Activated B cell treated with CpG ODN at 0.5 μM for 24 hours (primary cell): ENCODE results near the gene GIPC2. TPM values are rescaled to one million over a fixed set of nuclear protein-coding genes. Genes with fewer than 3 reads are reported as not detected.

ENCODE experiments used
- ATAC-seq: fragments of 200-7000 bp; cut with Tn5 transposase; one replicate; pipeline ENCODE4 v1.10.0; 2021; ENCODE audit warnings: low read depth, mild to moderate bottlenecking, moderate library complexity
- CTCF ChIA-PET: fragments of 350-600 bp; sonication (Branson Sonifier 250); formaldehyde crosslinking; loops from one replicate; lab custom pipeline; 2021; ENCODE audit warnings: antibody characterized with exemption; lab: Charles Lee
- POLR2A ChIA-PET: fragments of 350-600 bp; sonication (Branson Sonifier 250); formaldehyde crosslinking; loops from one replicate; lab custom pipeline; 2021; ENCODE audit warnings: antibody characterized with exemption; lab: Charles Lee
- DNase-seq: peaks from one replicate; pipeline ENCODE4 v3.0.0; 2022
- H3K27ac Mint-ChIP-seq: one replicate; pipeline ENCODE4 v1.8.0; 2020; ENCODE audit warnings: mixed read lengths
- H3K27me3 Mint-ChIP-seq: one replicate; pipeline ENCODE4 v1.8.0; 2021; ENCODE audit warnings: mixed read lengths
- H3K36me3 Mint-ChIP-seq: one replicate; pipeline ENCODE4 v1.8.0; 2021; ENCODE audit warnings: low read depth, mixed read lengths
- H3K4me1 Mint-ChIP-seq: one replicate; pipeline ENCODE4 v1.8.0; 2021; ENCODE audit warnings: mixed read lengths
- H3K4me3 Mint-ChIP-seq: one replicate; pipeline ENCODE4 v1.8.0; 2020; ENCODE audit warnings: mild to moderate bottlenecking, mixed read lengths
- H3K9me3 Mint-ChIP-seq: one replicate; pipeline ENCODE4 v1.8.0; 2020; ENCODE audit warnings: mixed read lengths
- intact Hi-C: fragments of 100-400 bp; cut with micrococcal nuclease; formaldehyde crosslinking; loops from one replicate; pipeline ENCODE4 v1.15.1; 2024
- total RNA-seq: library from RNA; stranded (reverse); gene quantifications from 2 replicates; pipeline ENCODE4 v1.2.3, GENCODE V29; 2022
- TF ChIP-seq, protein P1 (sequence below): fragments of 200-600 bp; IDR thresholded peaks from one replicate; pipeline ENCODE4 v1.8.0; 2022; ENCODE audit warnings: antibody characterized with exemption, mild to moderate bottlenecking

The GIPC2 gene
- total RNA-seq, 1 donor from 2014 or later: not detected

DNA sequence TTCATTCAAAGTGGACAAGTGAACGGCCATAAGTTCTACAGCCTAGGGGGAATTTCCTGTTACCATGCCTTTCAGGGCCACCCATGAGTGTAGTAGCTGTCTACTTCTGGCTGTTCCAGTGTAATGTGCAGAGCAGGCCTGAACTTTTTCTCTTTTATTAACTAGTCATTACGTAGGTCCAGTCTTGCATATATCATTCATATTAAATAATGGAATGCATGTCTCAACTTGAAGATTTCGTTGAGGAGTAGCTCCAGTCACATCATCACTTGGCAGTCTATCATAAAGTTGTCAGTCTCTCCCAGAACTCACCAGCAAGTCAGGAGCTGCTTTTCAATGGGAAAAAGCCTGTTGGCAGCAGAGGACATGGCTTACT, 12.0 kb upstream of the GIPC2 start:
- Mint-ChIP-seq H3K27ac (no peak overlapping the region), H3K27me3 (no peaks in the 10 kb centered on the region), H3K36me3 (no peaks in the 10 kb centered on the region), H3K9me3 (no peaks in the 10 kb centered on the region), H3K4me1 (no peaks in the 10 kb centered on the region), H3K4me3 (no peak overlapping the region)
- DNase-seq (no peak), ATAC-seq (no peak)
- ChIA-PET POLR2A (no interaction called here), CTCF (no interaction called here)
- intact Hi-C loops: no loop called here
- TF ChIP-seq, protein P1, sequence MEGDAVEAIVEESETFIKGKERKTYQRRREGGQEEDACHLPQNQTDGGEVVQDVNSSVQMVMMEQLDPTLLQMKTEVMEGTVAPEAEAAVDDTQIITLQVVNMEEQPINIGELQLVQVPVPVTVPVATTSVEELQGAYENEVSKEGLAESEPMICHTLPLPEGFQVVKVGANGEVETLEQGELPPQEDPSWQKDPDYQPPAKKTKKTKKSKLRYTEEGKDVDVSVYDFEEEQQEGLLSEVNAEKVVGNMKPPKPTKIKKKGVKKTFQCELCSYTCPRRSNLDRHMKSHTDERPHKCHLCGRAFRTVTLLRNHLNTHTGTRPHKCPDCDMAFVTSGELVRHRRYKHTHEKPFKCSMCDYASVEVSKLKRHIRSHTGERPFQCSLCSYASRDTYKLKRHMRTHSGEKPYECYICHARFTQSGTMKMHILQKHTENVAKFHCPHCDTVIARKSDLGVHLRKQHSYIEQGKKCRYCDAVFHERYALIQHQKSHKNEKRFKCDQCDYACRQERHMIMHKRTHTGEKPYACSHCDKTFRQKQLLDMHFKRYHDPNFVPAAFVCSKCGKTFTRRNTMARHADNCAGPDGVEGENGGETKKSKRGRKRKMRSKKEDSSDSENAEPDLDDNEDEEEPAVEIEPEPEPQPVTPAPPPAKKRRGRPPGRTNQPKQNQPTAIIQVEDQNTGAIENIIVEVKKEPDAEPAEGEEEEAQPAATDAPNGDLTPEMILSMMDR: no peak

DNA sequence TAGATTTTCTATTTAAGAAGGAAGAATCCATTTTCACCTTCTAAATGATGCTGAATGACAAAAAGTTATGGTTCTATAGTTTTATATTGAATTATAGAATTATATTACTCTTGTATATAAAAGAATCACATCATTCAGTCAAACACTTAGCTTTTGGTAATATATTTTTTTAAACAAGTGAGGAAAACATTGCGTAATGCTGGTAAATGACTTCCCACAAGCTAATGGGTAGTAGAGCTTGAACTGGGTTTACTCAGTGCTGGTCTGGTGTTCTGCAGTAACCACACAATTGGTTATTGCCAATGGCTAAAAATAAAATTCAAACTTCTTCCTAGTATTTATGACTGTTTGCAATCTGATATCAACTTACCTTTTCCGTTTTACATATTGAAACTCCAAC, 10.6 kb upstream of the GIPC2 start:
- ChIA-PET POLR2A (no interaction called here), CTCF (no interaction called here)
- no peak for DNase-seq
- intact Hi-C loops: no loop called here
- H3K4me3 Mint-ChIP-seq: no peak overlapping the region
- no peak overlapping the region for H3K27ac Mint-ChIP-seq
- no peaks in the 10 kb centered on the region for H3K27me3 Mint-ChIP-seq
- H3K36me3 Mint-ChIP-seq: no peaks in the 10 kb centered on the region
- H3K4me1 Mint-ChIP-seq: no peaks in the 10 kb centered on the region
- no peak for ATAC-seq
- TF ChIP-seq, protein P1: no peak
- H3K9me3 Mint-ChIP-seq: no peaks in the 10 kb centered on the region

DNA sequence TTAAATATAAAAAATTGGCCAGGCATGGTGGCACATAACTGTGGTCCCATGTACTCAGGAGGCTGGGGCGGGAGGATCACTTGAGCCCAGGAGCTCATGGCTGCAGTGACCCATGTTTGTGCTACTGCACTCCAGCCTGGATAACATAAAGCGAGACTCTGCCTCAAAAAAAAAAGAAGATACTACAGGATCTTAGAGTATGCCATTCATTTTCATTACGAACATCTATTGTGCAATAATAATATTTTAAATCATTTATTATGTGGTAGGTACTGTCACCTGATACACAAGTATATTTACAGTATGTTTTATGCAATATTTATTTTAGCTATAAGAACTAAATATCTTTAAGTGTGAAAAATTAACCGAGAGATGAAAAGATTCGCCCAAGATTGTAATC, 9.3 kb upstream of the GIPC2 start:
- POLR2A ChIA-PET: no interaction called here
- TF ChIP-seq, protein P1: no peak
- CTCF ChIA-PET: no interaction called here
- Mint-ChIP-seq H3K27ac (no peak overlapping the region), H3K27me3 (no peaks in the 10 kb centered on the region), H3K4me1 (peaks cover 6% of the 10 kb centered on the region), H3K4me3 (no peak overlapping the region), H3K36me3 (no peaks in the 10 kb centered on the region), H3K9me3 (no peaks in the 10 kb centered on the region)
- ATAC-seq (no peak), DNase-seq (no peak)
- intact Hi-C loops: no loop called here

DNA sequence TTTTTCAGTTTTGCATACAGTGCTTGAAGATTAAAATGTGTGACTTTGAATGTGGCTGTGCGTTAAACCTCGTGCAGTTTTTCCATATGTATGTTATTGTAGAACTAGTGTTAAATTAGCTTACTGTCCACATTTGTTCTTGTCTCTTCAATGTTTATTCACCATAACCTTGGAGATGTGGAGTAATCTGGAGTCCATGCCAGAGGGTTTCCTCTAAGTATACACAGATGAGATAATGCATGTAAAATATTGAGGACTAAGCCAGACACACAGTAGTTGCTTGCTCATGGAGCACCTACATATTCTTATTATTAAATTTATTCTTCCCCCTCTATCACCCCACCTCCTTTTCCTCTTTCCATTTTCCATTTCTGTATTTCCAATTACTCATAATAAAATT, 7.7 kb upstream of the GIPC2 start:
- peaks cover 6% of the 10 kb centered on the region for H3K4me1 Mint-ChIP-seq
- TF ChIP-seq, protein P1: no peak
- POLR2A ChIA-PET: no interaction called here
- CTCF ChIA-PET: interaction anchor here (0.5 kb wide), 1 partner anchor 311 kb away, joined by 3 read pairs; no protein-coding TSS in a partner anchor
- ATAC-seq (no peak), DNase-seq (no peak)
- no peak overlapping the region for H3K27ac Mint-ChIP-seq
- H3K4me3 Mint-ChIP-seq: no peak overlapping the region
- no peaks in the 10 kb centered on the region for H3K9me3 Mint-ChIP-seq
- intact Hi-C loops: no loop called here
- no peaks in the 10 kb centered on the region for H3K27me3 Mint-ChIP-seq
- no peaks in the 10 kb centered on the region for H3K36me3 Mint-ChIP-seq

DNA sequence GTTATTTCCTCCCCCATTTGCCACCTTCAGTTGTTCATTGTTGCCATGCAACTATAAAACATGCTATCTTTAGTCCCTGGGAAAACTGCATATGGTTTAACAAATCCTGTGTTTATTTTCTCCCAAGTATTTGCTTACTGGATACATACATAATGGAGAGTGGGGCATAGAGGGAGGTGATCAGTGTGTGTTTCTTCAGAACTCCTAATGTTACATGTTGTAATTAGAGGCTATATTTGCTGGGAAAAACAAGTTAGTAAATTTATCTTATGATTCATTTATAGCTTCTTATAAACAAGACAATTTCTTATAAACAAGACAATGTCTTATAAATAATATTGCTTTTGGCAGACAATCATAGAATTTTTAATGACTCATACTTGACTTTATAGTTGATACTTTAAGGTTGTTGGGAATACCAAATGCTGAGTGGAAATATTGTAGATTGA, 7.3 kb upstream of the GIPC2 start:
- ATAC-seq: no peak
- Mint-ChIP-seq H3K27me3 (no peaks in the 10 kb centered on the region), H3K36me3 (no peaks in the 10 kb centered on the region), H3K4me1 (peaks cover 6% of the 10 kb centered on the region), H3K9me3 (no peaks in the 10 kb centered on the region), H3K27ac (no peak overlapping the region), H3K4me3 (no peak overlapping the region)
- no peak for DNase-seq
- TF ChIP-seq, protein P1: no peak
- CTCF ChIA-PET: interaction anchor here (0.5 kb wide), 1 partner anchor 312 kb away, joined by 3 read pairs; no protein-coding TSS in a partner anchor
- intact Hi-C loops: no loop called here
- POLR2A ChIA-PET: no interaction called here
